ENCODE results near the gene C5orf15.

- no peak for TF ChIP-seq TCF7L2 (IDR thresholded peaks at IDR 0.05; ENCODE audit: low read depth, low read length)
- TF ChIP-seq CTCF (IDR thresholded peaks at IDR 0.05) = no peak
- TF ChIP-seq, protein P1, sequence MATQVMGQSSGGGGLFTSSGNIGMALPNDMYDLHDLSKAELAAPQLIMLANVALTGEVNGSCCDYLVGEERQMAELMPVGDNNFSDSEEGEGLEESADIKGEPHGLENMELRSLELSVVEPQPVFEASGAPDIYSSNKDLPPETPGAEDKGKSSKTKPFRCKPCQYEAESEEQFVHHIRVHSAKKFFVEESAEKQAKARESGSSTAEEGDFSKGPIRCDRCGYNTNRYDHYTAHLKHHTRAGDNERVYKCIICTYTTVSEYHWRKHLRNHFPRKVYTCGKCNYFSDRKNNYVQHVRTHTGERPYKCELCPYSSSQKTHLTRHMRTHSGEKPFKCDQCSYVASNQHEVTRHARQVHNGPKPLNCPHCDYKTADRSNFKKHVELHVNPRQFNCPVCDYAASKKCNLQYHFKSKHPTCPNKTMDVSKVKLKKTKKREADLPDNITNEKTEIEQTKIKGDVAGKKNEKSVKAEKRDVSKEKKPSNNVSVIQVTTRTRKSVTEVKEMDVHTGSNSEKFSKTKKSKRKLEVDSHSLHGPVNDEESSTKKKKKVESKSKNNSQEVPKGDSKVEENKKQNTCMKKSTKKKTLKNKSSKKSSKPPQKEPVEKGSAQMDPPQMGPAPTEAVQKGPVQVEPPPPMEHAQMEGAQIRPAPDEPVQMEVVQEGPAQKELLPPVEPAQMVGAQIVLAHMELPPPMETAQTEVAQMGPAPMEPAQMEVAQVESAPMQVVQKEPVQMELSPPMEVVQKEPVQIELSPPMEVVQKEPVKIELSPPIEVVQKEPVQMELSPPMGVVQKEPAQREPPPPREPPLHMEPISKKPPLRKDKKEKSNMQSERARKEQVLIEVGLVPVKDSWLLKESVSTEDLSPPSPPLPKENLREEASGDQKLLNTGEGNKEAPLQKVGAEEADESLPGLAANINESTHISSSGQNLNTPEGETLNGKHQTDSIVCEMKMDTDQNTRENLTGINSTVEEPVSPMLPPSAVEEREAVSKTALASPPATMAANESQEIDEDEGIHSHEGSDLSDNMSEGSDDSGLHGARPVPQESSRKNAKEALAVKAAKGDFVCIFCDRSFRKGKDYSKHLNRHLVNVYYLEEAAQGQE (IDR thresholded peaks at IDR 0.05; ENCODE audit: insufficient read depth in 1 of 2, low read depth in 2 of 2, low read length in 1 of 2) = no peak
- no peak for TF ChIP-seq POLR2AphosphoS5 (IDR thresholded peaks at IDR 0.05; ENCODE audit: low read depth, low read length)
- no peak for TF ChIP-seq SIN3A (IDR thresholded peaks at IDR 0.05; ENCODE audit: borderline replicate concordance, insufficient read depth, low read depth, low read length)
Measured at GRCh38 chr5:133921979-133922378, 46.4 kb downstream of the C5orf15 start.
